Neural cell (in vitro differentiated cells): ENCODE measurements around the gene RNF169.

ENCODE experiments used
- CTCF ChIP-seq: fragments of 450-650 bp; IDR thresholded peaks from 2 replicates; pipeline ENCODE4 v1.5.1; 2014; ENCODE audit warnings: antibody characterized with exemption, mild to moderate bottlenecking, moderate library complexity; ENCODE audit not compliant: poor library complexity, severe bottlenecking
- EP300 ChIP-seq: fragments of 450-650 bp; conservative IDR thresholded peaks from 2 replicates; pipeline ENCODE4 v1.6.1; 2014; ENCODE audit warnings: antibody characterized with exemption, mild to moderate bottlenecking, moderate library complexity; ENCODE audit not compliant: poor library complexity, severe bottlenecking
- EZH2 ChIP-seq: fragments of 200-600, 300-800 bp; shearing (Covaris generic), sonication (generic); IDR thresholded peaks from 2 replicates; pipeline ENCODE4 v1.6.1; 2014; ENCODE audit warnings: antibody characterized with exemption, low read length, borderline replicate concordance, mild to moderate bottlenecking; ENCODE audit not compliant: insufficient read depth, poor library complexity, severe bottlenecking
- MXI1 ChIP-seq: fragments of 450-650 bp; conservative IDR thresholded peaks from 2 replicates; pipeline ENCODE4 v1.6.1; 2014; ENCODE audit warnings: antibody characterized with exemption, mild to moderate bottlenecking; ENCODE audit not compliant: poor library complexity, severe bottlenecking
- POLR2AphosphoS5 ChIP-seq: IDR thresholded peaks from 2 replicates; pipeline ENCODE4 v1.6.1; 2012
- RAD21 ChIP-seq: fragments of 450-650 bp; conservative IDR thresholded peaks from 2 replicates; pipeline ENCODE4 v1.6.1; 2014; ENCODE audit warnings: antibody characterized with exemption, mild to moderate bottlenecking, moderate library complexity
- REST ChIP-seq: IDR thresholded peaks from 2 replicates; pipeline ENCODE4 v1.6.1; 2012; ENCODE audit warnings: borderline replicate concordance
- TAF1 ChIP-seq: IDR thresholded peaks from 2 replicates; pipeline ENCODE4 v1.6.1; 2012; ENCODE audit warnings: low read depth

GRCh38 chr11:74870485-74870884 lies 121.8 kb downstream of the RNF169 start:
- TF ChIP-seq CTCF (no peak), RAD21 (no peak), POLR2AphosphoS5 (no peak), EP300 (no peak), MXI1 (no peak), REST (no peak), TAF1 (no peak), EZH2 (no peak)
